Measurements from ENCODE around the gene MT1B.
"Not testable (repeated sequence)": the region's sequence is repeated elsewhere in the genome, so short reads cannot be mapped to it uniquely, and the experiment has no call there.

The MT1B gene

DNA sequence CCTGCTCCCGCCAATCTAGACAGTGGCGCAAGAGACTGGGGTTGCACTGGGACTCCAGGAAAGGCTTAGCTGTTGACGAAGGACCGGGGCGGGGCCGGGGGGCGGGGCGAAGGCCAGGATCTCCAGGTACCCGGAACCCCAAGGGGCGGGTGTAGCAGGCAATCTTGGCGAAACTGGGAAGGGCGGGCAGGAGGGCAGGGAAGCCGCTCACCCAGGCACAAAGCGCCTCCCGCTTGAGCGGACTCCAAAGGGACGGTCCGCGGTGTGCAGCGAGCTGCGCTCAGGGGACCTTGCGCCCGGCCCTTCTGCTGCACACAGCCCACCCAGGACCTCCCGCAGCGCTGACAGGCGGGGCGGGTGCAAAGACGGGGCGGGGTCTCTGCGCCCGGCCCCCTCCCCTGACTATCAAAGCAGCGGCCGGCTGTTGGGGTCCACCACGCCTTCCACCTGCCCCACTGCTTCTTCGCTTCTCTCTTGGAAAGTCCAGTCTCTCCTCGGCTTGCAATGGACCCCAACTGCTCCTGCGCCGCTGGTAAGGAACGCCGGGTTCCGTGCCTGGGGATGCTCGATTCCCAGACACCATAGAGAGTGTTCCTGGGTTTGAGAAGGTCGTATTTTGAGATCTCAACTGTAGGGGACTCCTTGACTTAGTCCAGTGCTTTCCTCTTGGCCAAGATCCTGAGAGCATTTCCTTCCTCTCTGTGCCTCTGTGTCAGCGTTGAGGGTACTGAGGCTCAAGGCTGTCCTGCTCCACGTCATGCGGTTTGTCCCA is 6.1 kb downstream of the MT1B start, which contains the start of gene MT1F:
MT1F (plus strand) TSS at position 405 of the 772 bp plus-strand sequence; CDS start at position 505, 100 bp downstream.
- DNase-seq: peak in 40 of 42 donors; percentile 15 to 73 (median 52)
- intact Hi-C loops (cut with DNase I): no loop called here

DNA sequence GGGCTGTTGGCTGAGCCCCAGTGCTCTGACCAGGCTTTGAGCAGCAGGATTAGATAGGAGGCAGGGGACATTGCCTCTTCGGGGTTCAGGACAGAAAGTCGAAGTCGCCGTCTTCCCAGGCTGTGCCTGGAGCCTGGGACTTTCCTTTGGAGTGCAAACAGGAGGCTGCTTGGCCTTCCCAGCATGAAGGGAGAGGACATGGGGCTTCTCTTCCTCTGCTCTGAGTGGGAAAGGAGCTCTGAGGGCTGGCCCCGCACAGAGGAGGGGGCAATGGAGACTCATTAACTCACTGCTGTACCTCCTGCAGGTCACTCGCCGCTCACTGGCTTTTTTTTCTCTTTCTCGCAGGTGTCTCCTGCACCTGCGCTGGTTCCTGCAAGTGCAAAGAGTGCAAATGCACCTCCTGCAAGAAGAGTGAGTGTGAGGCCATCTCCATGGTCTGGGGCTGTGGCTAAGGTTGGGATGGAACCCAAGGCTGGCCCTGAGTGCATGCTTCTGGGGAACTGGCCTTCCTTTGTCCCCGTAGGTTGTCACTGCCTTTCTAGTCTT is 6.7 kb downstream of the MT1B start:
- intact Hi-C loops (cut with DNase I): no loop called here
- peak in 7 of 42 donors; percentile 11 to 48 (median 24) for DNase-seq

- DNase-seq: peak in 31 of 42 donors; percentile 36 to 78 (median 57)
- intact Hi-C loops (cut with DNase I): no loop called here
Observed at GRCh38 chr16:56662357-56663354, 11.0 kb downstream of the MT1B start.

DNA sequence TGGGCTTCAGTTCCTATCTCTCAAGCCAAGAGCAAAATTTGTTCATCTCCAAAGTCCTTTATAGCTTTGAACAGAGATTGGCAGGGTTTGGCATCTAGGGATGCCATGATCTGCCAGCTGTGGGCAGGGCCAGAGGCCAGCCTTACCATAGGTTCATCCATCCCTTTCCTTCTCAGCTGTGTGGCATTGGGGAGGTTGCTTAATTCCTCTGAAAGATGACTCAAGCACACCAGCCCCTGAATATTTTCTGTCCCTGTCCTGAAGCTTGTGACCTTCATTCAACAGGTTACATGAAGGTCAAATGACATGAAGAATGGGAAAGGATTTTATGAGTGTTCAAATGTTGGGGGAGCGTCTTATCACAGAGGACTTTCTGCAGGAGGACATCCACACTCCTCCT is 12.8 kb downstream of the MT1B start:
- DNase-seq: no peak
- intact Hi-C loops (cut with DNase I): no loop called here

- DNase-seq; intact Hi-C loops (cut with DNase I): not testable (repeated sequence)
Observed at GRCh38 chr16:56665286-56666261, 13.9 kb downstream of the MT1B start.

GRCh38 chr16:56667581-56668571 is 16.2 kb downstream of the MT1B start, which contains the start of gene MT1G:
MT1G (minus strand) TSS chr16:56668065; CDS start chr16:56667993, 72 bp downstream.
- DNase-seq: peak in 26 of 42 donors; percentile 21 to 68 (median 44)
- intact Hi-C loops (cut with DNase I): no loop called here

DNA sequence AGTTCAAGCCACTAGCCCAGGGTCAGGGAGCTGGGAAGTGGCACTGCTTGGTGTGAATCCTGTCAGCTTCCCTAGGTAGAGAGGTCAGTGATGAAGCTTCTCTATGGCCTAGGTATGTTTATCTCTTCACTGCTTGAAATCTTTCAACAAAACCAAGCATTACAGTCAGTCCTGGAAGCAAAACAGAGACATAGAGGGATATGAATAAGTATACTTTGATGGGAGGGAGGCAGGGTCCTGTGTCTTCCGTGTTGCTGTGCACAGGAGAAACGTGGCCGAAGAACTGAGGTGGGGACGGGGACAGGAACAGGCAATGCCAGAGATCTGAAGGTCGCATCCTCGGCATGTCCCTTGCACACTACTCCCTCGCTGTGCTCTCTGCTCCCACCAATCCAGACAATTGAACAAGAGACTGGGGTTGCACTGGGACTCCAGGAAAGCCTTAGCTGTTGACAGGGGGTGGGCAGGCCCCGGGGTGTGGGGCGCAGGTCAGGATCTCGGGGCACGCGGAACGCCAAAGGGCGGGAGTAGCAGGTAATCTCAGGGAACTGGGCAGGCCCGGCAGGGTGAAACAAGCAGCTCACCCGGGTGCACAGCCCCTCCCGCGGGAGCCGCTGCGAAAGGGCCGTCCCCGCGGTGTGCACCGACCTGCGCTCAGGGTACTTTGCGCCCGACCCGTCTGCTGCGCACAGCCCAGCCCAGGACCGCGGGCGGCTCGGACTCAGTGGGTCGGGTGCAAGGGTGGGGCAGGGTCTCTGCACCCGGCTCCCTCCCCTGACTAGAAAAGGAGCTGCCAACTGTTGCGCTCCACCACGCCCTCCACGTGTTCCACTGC is 17.5 kb downstream of the MT1B start, which contains the start of gene MT1H:
MT1H (plus strand) TSS at position 810 of the 835 bp plus-strand sequence. CDS start 71 bp downstream, outside the sequence.
- peak in 1 of 42 donors; percentile 52 for DNase-seq
- intact Hi-C loops (cut with DNase I): no loop called here

DNA sequence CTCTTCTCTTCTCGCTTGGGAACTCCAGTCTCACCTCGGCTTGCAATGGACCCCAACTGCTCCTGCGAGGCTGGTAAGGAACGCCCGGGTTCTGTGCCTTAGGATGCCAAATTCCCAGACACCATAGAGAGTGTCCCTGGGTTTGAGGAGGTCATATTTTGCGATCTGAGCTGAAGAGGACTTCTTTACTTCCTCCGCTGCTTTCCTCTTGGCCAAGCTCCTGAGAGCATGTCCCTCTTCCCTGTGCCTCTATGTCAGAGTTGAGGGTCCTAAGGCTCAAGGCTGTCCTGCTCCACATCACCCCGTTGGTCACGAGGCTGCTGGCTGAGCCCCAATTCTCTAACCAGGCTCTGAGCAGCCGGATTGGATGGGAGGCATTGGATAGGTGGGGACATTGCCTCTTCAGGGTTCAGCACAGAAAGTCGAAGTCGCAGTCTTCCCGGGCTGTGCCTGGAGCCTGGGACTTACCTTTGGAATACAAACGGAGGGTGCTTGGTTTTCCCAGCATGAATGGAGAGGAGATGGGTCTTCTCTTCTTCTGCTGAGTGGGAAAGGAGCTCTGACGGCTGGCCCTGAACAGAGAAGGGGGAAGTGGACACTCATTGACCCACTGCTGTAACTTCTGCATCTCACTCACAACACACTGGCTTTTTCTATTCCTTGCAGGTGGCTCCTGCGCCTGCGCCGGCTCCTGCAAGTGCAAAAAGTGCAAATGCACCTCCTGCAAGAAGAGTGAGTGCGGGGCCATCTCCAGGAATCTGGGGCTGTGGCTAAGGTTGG is 18.3 kb downstream of the MT1B start:
- no peak for DNase-seq
- intact Hi-C loops (cut with DNase I): no loop called here

DNA sequence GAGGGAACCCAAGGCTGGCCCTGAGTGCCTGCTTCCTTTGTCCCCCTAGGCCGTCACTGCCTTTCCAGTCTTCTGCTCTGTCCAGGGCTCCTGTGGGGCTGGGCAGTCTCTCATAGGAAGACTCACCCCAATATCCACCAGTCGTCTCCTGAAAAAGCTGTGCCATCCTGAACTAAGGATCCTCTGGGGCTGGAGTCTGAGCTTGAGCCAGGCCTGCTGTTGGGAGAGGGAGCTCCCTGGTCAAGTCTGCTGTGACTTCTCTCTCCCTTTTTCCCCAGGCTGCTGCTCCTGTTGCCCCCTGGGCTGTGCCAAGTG is 18.9 kb downstream of the MT1B start:
- intact Hi-C loops (cut with DNase I): no loop called here
- DNase-seq: no peak

DNA sequence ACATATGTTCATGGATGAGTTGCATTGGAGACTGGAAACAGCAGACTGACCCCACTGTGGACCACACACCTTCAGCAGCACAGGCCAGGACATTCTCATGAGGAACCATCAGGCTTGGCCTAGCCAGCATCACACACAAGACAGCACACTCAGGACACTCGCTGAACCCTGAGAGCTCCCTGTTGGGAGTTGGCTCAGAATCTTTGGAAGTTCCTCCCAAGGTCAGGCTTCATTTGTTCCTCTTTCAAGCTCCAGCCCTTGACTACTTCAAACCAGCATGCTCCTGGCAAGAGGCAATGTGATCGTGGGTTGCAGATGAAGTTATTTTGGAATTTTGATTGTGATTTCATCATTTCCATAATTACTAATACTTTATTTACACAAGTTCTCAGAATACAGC is 20.0 kb downstream of the MT1B start:
- intact Hi-C loops (cut with DNase I); DNase-seq: not testable (repeated sequence)

DNA sequence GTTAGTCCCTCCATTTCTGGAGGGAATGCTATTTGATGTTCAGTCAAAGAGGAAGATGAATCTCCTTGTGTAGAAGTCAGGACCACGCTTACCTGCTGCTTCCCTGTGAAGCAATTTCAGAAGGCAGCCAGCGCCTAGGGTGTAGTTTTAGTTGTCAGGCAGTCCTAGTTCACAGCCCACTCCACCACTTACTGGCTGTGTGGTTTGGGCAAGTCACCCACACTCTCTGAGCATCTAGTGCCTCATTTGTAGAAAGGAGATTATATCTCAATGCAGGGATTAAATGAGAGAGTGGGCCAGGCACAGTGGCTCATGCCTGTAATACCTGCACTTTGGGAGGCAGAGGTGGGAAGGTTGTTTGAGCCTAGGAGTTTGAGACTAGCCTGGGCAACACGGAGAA is 20.5 kb downstream of the MT1B start:
- intact Hi-C loops (cut with DNase I): not testable (repeated sequence)

GRCh38 chr16:56672761-56673536 is 21.3 kb downstream of the MT1B start:
- intact Hi-C loops (cut with DNase I): no loop called here
- DNase-seq: peak in 6 of 42 donors; percentile 38 to 70 (median 44)

More for the DNA sequence above, 20.5 kb downstream of the MT1B start:
- DNase-seq: not testable (repeated sequence)

DNA sequence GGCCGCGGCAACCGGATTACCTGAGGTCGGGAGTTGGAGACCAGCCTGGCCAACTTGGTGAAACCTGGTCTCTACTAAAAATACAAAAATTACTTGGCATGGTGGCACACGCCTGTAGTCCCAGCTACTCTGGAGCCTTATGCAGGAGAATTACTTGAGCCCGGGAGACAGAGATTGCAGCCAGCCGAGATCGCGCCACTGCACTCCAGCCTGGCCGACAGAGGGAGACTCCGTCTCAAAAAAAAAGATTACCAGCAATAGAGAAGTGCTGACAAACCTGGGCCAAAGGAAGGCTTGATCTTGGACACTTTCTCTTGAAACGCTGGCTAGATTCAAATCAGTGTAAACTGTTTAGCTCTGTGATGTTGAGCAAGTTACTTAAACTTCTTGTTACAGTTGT is 22.2 kb downstream of the MT1B start:
- intact Hi-C loops (cut with DNase I): no loop called here
- peak in 4 of 42 donors; percentile 22 to 64 (median 30) for DNase-seq

DNA sequence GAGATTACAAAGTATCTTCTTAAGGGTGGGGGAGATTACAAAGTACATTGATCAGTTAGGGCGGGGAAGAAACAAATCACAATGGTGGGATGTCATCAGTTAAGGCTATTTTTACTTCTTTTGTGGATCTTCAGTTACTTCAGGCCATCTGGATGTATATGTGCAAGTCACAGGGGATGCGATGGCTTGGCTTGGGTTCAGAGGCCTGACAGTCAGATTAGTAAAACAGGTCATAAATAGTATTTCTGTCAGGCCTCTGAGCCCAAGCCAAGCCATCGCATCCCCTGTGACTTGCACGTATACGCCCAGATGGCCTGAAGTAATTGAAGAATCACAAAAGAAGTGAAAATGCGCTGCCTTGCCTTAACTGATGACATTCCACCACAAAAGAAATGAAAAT is 22.9 kb downstream of the MT1B start:
- DNase-seq; intact Hi-C loops (cut with DNase I): not testable (repeated sequence)

All from head of caudate nucleus (tissue), 42 donors.